WTC11 (cell line): ENCODE measurements around the gene GORASP1.

Experiments used
- CBFB ChIP-seq: sonication (generic); formaldehyde crosslinking; IDR thresholded peaks from 2 replicates; pipeline ENCODE4 v1.8.1; 2022; ENCODE audit warnings: mild to moderate bottlenecking, low read depth, missing genetic modification reagents
- CTCF ChIP-seq: fragments of 200-600 bp; IDR thresholded peaks from 2 replicates; pipeline ENCODE4 v1.8.0; 2022; ENCODE audit warnings: antibody characterized with exemption
- HMGA2 ChIP-seq: fragments of 250-450 bp; sonication (Bioruptor Pico); IDR thresholded peaks from 2 replicates; pipeline ENCODE4 v1.4.0; 2021; ENCODE audit warnings: mild to moderate bottlenecking, moderate library complexity
- JUN ChIP-seq: sonication (generic); formaldehyde crosslinking; IDR thresholded peaks from 2 replicates; pipeline ENCODE4 v1.8.0; 2023; ENCODE audit warnings: mild to moderate bottlenecking, missing genetic modification reagents
- PREB ChIP-seq: sonication (generic); formaldehyde crosslinking; IDR thresholded peaks from 2 replicates; pipeline ENCODE4 v1.8.1; 2022; ENCODE audit warnings: mild to moderate bottlenecking, missing genetic modification reagents, moderate library complexity, borderline replicate concordance

- TF ChIP-seq HMGA2 (CRISPR knock-in tag) (no peak), PREB (CRISPR knock-in tag) (no peak), JUN (CRISPR knock-in tag) (no peak), CBFB (CRISPR knock-in tag) (no peak), CTCF (no peak)
Observed at GRCh38 chr3:39130693-39131265, 23.4 kb upstream of the GORASP1 start.
